Esophagus (tissue), 2 donors: Measurements from ENCODE around the gene FDX1. TPM values are rescaled to one million over a fixed set of nuclear protein-coding genes. Genes with fewer than 3 reads are reported as not detected.
A peak's percentile ranks its signal among the peaks of the same experiment; 100 is the strongest.
"Not testable (repeated sequence)": the region's sequence is repeated elsewhere in the genome, so short reads cannot be mapped to it uniquely, and the experiment has no call there.

Experiments used
- H3K27ac ChIP-seq, 2 donors: one replicate each; pipeline ENCODE4 v1.5.1; 2013; ENCODE audit warnings: low read depth in 2 of 2, mild to moderate bottlenecking in 2 of 2, inconsistent platforms in 1 of 2, low read length in 1 of 2, moderate library complexity in 1 of 2
- H3K27me3 ChIP-seq, 2 donors: one replicate each; pipeline ENCODE4 v1.6.1; 2013; ENCODE audit warnings: low read length in 2 of 2, control low read depth in 1 of 2, mild to moderate bottlenecking in 1 of 2; ENCODE audit not compliant: insufficient read depth in 2 of 2, control insufficient read depth in 1 of 2
- H3K36me3 ChIP-seq, 2 donors: one replicate each; pipeline ENCODE4 v1.6.1; 2013; ENCODE audit warnings: low read length in 1 of 2; ENCODE audit not compliant: control insufficient read depth in 2 of 2, insufficient read depth in 2 of 2
- H3K4me1 ChIP-seq, 2 donors: one replicate each; pipeline ENCODE4 v1.6.1; 2013; ENCODE audit warnings: low read length in 1 of 2; ENCODE audit not compliant: control insufficient read depth in 2 of 2, insufficient read depth in 2 of 2
- H3K4me3 ChIP-seq, 2 donors: one replicate each; pipeline ENCODE4 v1.5.1; 2013; ENCODE audit warnings: low read length in 2 of 2, mild to moderate bottlenecking in 2 of 2, low read depth in 1 of 2, moderate library complexity in 1 of 2
- H3K9me3 ChIP-seq, 2 donors: one replicate each; pipeline ENCODE4 v1.6.1; 2013; ENCODE audit warnings: mild to moderate bottlenecking in 2 of 2, low read depth in 1 of 2, low read length in 1 of 2, moderate library complexity in 1 of 2; ENCODE audit not compliant: control insufficient read depth in 2 of 2, insufficient read depth in 1 of 2
- WGBS, 2 donors: extraction: QIAGEN DNeasy Blood & Tissue Kit; methylation state at CpG; one replicate each; pipeline ENCODE4 v1.1.7; 2013; 5-methylcytosine and 5-hydroxymethylcytosine counted together
- polyA plus RNA-seq, 2 donors: library from polyadenylated mRNA; stranded (reverse); fragments of 200-250 nt; gene quantifications; one replicate each; pipeline ENCODE4 v1.2.3, GENCODE V29; 2013
- donor health status: healthy with polysubstance abuse.
- donor health status: Bipolar disorder and iron deficiency.

FDX1 gene
- polyA plus RNA-seq, 2 donors = 8.0 to 9.4 TPM

DNA sequence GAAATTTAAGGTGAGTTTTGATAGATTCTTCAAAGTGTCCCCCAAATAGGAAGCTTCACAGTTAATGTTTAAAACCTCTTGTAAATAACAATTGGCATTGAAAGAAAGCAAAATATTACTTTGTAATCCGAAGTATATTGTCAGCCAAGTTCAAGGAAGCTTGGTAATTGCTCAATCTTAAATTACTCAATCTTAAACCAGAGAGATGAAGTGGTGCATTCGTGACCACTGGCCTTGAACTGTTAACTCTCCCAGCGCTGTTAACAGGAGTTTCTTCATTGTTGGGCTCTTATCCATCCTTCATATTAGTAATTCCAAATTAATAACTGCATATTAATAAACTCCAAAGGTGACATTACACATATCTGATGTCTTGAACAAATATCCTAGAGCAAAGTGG, 20.6 kb upstream of the FDX1 start:
- 27 to 33% methylated on average over 3 of the region's 3 CpGs for WGBS, 2 donors
- Histone ChIP-seq H3K9me3 (no peaks in the 10 kb centered on the region), H3K27ac (no peak overlapping the region), H3K27me3 (no peaks in the 10 kb centered on the region), H3K36me3 (no peaks in the 10 kb centered on the region), H3K4me3 (no peak overlapping the region), H3K4me1 (no peaks in the 10 kb centered on the region)

DNA sequence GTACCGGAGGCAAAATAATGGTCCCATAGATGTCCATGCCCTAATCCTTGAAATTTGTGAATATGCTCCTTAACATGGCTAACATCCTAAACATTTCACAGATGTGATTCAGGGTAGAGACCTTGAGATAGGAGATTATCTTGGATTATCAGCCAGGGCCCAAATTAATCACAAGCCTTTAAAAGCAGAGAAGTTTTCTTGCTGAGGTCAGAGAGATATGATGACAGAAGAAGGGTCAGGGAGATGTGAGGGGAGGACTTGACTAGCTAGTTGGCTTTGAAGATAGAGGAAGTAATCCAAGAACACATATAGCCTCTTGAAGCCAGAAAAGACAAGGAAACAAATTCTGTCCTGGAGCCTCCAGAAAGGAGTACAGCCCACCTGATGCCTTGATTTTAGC, 19.1 kb upstream of the FDX1 start:
- H3K27me3 ChIP-seq = no peaks in the 10 kb centered on the region
- WGBS, 2 donors = 95 to 98% methylated on average over 1 of the region's 1 CpG

DNA sequence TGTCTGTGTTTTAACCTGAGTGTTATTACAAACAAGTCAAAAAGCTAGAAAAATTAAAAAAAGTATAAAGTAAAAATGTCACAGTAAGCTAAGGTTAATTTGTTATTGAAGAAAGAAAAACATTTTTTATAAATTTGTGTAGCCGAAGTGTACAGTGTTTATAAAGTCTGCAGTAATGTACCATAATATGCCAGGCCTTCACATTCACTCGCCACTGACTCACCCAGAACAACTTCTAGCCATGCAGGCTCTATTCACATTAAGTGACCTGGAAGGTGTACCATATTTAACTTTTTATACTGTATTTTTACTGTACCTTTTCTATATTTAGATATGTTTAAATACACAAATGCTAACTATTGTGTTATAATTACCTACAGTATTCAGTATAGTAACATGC, 14.7 kb upstream of the FDX1 start:
- Histone ChIP-seq H3K9me3 (peaks cover 0 to 2% of the 10 kb centered on the region in 2 donors), H3K27me3 (no peaks in the 10 kb centered on the region), H3K27ac (no peak overlapping the region), H3K4me3 (no peak overlapping the region), H3K36me3 (no peaks in the 10 kb centered on the region), H3K4me1 (no peaks in the 10 kb centered on the region)
- 91 to 93% methylated on average over 2 of the region's 2 CpGs for WGBS, 2 donors

More for the DNA sequence above, 19.1 kb upstream of the FDX1 start:
- Histone ChIP-seq H3K36me3 (no peaks in the 10 kb centered on the region), H3K4me3 (no peak overlapping the region), H3K27ac (no peak overlapping the region), H3K4me1 (no peaks in the 10 kb centered on the region), H3K9me3 (no peaks in the 10 kb centered on the region)

DNA sequence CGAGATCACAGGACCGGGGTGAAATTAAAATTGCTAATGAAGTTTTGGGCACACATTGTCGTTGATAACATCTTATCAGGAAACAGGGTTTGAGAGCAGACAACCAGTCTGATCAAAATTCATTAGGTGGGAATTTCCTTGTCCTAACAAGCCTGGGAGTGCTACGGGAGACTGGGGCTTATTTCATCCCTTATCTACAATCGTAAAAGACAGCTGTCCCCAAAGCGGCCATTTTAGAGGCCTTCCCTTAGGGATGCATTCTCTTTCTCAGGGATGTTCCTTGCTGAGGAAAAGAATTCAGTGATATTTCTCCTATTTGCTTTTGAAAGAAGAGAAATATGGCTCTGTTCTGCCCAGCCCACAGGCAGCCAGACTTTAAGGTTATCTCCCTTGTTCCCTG, 8.1 kb upstream of the FDX1 start:
- not testable (repeated sequence) for H3K27ac ChIP-seq, H3K4me1 ChIP-seq, H3K27me3 ChIP-seq, H3K36me3 ChIP-seq, H3K9me3 ChIP-seq, H3K4me3 ChIP-seq
- 81 to 89% methylated on average over 6 of the region's 6 CpGs for WGBS, 2 donors

DNA sequence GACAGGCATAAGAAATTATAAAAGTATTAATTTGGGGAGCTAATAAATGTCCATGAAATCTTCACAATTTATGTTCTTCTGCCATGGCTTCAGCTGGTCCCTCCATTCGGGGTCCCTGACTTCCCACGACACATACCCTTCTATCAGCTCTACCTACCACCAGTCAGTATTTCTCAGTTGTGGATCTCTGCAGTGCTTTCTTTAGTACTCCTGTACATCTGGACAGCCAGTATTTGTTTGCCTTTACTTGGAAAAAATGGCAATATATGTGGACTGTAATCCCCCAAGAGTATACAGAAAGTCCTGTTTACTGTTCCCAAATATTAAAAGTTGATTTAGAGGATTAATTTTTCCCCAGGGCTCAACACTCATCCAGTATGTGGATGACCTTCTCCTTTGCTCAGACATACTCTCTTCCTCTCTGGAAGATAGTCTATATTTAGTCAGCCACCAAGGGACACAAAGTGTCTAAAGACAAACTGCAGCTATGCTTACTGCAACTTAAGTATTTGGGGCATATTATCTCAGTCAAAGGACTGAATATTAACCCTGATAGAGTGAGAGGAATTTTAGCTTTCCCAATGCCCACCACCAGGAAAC, 7.3 kb upstream of the FDX1 start:
- H3K9me3 ChIP-seq = no peaks in the 10 kb centered on the region
- H3K27me3 ChIP-seq = no peaks in the 10 kb centered on the region
- WGBS, 2 donors = 86 to 95% methylated on average over 2 of the region's 2 CpGs
- no peaks in the 10 kb centered on the region for H3K36me3 ChIP-seq
- no peaks in the 10 kb centered on the region for H3K4me1 ChIP-seq
- no peak overlapping the region for H3K27ac ChIP-seq
- no peak overlapping the region for H3K4me3 ChIP-seq

DNA sequence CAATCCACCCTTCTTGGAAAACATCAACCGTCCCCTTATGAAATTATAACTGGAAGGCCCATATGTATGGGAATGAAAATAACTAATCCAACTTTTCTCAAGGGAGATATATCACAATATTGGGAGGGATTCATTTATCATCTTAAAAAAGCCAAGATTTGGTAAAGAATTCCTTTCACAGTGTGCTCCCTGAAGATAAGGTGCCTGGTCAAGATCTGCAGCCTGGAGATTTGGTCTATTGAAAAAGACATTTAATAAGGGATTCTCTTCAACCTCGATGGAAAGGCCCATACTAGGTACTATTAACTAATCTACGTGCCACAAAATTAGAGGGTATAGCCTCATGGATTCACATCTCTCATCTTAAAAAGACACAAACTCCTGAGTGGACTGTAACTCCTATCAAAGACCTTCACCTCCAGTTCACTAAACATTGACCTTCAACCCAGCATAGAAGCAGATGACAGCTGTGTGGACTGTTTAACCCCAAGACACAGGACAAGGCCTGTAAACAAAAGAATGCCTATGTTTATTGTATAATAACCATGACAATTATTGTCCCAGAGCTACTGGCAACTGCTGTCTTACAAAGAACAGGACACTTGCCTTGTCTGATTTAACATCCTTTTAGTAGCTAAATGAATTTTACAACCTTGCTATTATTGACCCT, 4.8 kb upstream of the FDX1 start:
- no peaks in the 10 kb centered on the region for H3K9me3 ChIP-seq
- 91% methylated on average over 3 of the region's 3 CpGs for whole genome bisulfite sequencing, 2 donors
- H3K27me3 ChIP-seq = no peaks in the 10 kb centered on the region
- no peaks in the 10 kb centered on the region for H3K4me1 ChIP-seq
- H3K36me3 ChIP-seq = no peaks in the 10 kb centered on the region
- H3K27ac ChIP-seq = no peak overlapping the region
- no peak overlapping the region for H3K4me3 ChIP-seq

DNA sequence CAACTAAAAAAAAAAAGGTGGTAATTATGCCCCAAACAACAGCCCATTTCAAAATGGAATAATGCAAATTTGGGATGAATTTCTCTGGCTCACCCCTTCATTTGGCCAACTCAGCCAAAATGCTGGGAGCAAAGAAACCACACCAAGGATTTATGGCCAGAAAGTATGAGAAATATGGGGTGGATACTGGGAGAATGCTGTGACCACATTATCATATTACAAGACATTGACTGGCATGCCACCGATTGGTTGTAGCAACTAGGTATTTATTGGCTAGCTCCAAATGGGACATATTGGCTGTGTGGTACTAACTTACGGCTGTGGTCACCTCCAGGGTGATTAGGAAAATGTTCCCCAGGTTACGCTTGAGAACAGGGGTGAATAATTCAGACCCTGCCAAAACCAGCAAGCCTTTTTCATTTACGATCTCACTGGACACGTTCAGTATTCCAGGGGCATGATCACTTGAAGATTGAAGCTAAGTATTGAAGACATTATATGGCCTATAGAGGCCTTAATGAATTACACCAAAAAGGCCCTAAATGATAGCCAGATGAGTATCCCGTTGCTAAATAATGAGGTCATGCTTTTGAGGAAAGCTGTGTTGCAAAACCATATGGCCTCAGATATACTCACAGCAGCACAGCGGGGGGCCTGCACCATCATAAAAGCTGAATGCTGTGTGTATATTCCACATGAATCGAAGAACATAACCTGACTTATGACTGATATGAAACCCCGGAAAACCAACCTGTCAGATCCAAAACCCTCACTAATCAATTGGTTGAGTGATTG, 3.8 kb upstream of the FDX1 start:
- H3K27me3 ChIP-seq = no peaks in the 10 kb centered on the region
- H3K4me1 ChIP-seq = no peaks in the 10 kb centered on the region
- H3K27ac ChIP-seq = no peak overlapping the region
- H3K4me3 ChIP-seq = no peak overlapping the region
- WGBS, 2 donors = 89 to 90% methylated on average over 9 of the region's 9 CpGs
- no peaks in the 10 kb centered on the region for H3K36me3 ChIP-seq
- no peaks in the 10 kb centered on the region for H3K9me3 ChIP-seq

DNA sequence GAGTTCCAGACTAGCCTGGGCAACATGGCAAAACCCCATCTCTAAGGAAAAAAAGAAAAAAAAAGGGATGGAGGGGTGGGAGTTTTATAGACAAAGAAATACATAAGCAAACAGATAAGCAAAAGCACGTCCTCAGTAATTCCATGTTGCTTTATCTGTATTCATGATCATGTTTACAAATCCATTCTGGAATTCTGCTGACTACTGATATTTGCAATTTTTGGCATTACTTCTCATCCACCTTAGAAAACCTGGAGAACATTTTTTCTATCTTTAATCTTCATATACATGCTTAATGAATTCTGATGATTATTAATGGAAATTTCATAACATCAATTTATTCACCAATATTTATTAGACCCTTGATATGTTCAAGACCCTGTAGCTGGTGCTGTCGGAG, 1.7 kb upstream of the FDX1 start:
- Histone ChIP-seq H3K27ac (no peak overlapping the region), H3K27me3 (no peaks in the 10 kb centered on the region), H3K9me3 (no peaks in the 10 kb centered on the region), H3K36me3 (no peaks in the 10 kb centered on the region), H3K4me3 (no peak overlapping the region), H3K4me1 (peaks cover 0 to 3% of the 10 kb centered on the region in 2 donors)
- WGBS, 2 donors = 92 to 95% methylated on average over 2 of the region's 2 CpGs

DNA sequence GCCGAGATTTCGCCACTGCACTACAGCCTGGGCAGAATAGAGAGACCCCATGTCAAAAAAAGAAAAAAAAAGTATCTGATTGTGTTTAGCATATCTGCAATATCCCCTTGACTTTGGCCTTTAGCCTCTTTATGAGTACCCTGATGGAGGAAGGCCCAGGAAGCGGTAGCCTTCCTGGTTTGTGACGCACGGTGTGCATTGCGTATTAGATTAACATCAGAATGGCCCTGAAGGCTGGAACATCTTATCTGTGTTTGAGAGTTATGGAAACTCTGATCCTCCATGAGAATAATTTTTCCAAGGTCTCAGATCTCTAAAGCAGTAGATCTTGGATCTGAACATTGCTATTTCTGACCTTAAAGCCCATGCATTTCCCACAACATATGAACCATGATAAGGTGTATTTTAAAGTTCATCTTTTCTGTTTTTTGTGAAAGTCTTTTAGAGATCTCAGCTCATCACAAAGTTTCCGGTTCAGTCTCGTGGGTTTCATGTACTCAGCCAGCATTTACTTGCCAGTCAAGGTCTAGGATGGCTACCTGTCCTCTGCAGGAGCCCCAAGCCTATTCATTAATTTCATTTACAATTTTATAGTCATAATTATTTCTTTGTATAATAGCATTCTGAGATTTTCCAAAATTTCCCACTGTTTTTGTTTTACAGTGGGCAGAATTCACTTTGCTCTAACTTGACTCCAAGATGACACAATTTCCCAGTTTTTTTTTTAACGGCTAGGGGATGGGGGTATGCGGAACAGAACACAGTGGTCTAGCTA, 605 bp upstream of the FDX1 start:
- Histone ChIP-seq H3K27ac (peak overlapping the region; percentile 91 to 92), H3K36me3 (no peaks in the 10 kb centered on the region), H3K4me3 (peak overlapping the region; percentile 79 to 96), H3K27me3 (no peaks in the 10 kb centered on the region), H3K9me3 (no peaks in the 10 kb centered on the region), H3K4me1 (peaks cover 0 to 3% of the 10 kb centered on the region in 2 donors)
- 62 to 64% methylated on average over 10 of the region's 10 CpGs for WGBS, 2 donors
